HG02870 (cell line): ENCODE measurements around the gene ATP6AP2.
A peak's percentile ranks its signal among the peaks of the same experiment; 100 is the strongest.

Source experiments
- ATAC-seq: cut with Tn5 transposase; IDR thresholded peaks from one replicate; pipeline ENCODE4 v1.9.1; 2021; ENCODE audit warnings: mild to moderate bottlenecking, moderate library complexity; ENCODE audit not compliant: unreplicated experiment

The ATP6AP2 gene

GRCh38 chrX:40637687-40638086 is 56.9 kb downstream of the ATP6AP2 start:
- no peak for ATAC-seq

- ATAC-seq: no peak
Measured at GRCh38 chrX:40644176-40644575, 63.4 kb downstream of the ATP6AP2 start.

GRCh38 chrX:40644821-40645358 is 64.1 kb downstream of the ATP6AP2 start:
- no peak for ATAC-seq

GRCh38 chrX:40646489-40647306 is 65.9 kb downstream of the ATP6AP2 start:
- peak; percentile 15 for ATAC-seq

- ATAC-seq: peak; percentile 75
Measured at GRCh38 chrX:40647307-40648197, 66.8 kb downstream of the ATP6AP2 start, which contains the start of gene CXorf38. Gene CXorf38, minus strand, starts transcription at chrX:40647561. Its CDS starts 41 bp downstream, at chrX:40647520.

- ATAC-seq: no peak
Measured at GRCh38 chrX:40651620-40652223, 71.0 kb downstream of the ATP6AP2 start.

GRCh38 chrX:40652664-40653063 is 71.9 kb downstream of the ATP6AP2 start:
- no peak for ATAC-seq

- no peak for ATAC-seq
Measured at GRCh38 chrX:40653535-40653934, 72.8 kb downstream of the ATP6AP2 start.
